Fibroblast of upper back skin (primary cell): ENCODE results near the gene UPF3B.
A peak's percentile ranks its signal among the peaks of the same experiment; 100 is the strongest.
"Not testable (repeated sequence)": the region's sequence is repeated elsewhere in the genome, so short reads cannot be mapped to it uniquely, and the experiment has no call there.

Experiments
- DNase-seq: peaks from one replicate; pipeline ENCODE4 v3.0.0-alpha.2; 2013

UPF3B gene

DNA sequence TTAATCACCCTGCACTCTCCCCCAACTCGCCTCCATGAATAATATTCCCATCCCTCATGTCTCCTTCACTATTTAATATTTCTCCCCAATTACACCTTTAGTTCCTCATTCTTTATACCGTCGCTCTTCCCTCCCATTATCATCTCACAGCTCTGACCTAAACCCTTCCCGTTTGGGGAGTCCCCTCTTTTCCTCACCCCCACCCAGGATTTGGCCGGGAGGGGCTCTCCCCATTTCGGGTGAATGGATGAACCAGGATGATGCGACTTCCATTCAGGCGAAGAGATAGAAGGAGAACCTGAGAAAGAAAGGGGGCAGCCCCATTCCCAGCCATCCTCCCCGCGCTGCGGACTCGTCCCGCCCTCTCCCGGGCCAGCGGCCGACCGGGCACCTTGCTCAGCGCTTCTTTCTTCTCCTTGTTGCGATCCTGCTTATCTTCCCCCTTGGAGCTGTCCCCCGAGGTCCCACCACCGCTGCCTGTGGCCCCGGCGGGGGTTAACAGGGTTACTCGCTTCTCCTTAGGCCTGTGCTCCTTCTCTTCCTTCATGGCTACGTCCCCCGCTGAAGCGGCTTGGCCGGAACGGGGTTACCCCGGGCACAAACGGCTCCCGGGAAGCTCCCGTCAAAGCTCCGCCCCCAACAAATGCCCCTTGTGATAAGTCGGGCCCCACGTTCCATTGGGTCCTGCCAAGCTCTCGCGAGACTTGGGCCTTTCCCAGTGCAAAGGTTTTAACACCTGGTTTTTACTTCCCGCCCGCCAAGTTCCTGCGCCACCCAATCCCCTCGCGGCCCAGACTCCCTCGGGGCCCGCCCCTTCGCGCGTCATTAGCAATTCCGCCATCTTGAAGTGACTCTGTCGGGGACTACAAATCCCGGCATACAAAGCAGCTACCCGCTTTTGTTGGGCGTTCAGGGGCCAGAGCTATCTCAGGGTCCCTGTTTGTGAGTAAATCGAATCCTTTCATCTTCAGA, at the start of gene UPF3B:
Gene UPF3B (minus strand): TSS at position 582 of the 972 bp plus-strand sequence. CDS start 35 bp downstream, at position 547.
- DNase-seq = peak; percentile 99

DNA sequence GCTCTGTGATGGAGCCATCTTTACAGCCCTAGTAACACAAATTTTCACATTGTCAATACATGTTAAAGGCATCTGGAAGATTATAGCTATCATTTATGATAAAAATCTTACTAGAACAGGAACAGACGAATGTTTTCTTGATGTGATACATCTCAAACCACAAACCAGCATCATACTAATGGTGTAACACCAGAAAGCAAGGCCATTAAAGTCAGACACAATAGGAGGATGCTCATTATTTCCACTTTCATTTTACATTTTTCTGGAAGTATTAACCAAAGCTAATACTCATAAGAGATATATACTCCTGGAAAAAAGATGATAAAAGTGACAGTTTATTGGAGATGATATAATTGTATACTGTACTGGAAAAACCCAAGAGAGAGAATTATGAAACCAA, 48.2 kb upstream of the UPF3B start:
- no peak for DNase-seq

DNA sequence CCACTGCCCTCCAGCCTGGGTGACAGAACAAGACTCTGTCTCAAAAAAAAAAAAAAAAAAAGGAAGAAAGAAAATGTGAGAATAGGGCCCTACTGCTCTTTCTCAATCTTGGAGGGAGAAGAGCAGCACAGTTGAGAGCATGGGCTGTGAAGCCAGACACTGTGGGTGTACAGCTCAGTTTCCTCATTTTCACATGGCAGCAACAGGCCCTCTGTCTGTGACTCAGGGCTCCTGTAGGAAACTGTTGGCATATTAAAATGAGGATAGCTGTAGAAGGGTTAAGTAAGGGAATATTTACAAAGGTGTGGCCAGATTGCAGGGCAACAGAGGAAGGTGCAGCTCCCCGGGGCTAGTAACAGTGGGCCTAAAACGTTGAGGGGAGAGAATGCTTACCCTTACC, 46.4 kb upstream of the UPF3B start:
- DNase-seq = no peak

- DNase-seq = no peak
These were observed 43.1 kb upstream of the UPF3B start, which contains the start of gene AKAP14 for GRCh38 chrX:119895843-119896326. TSS of gene AKAP14 (plus strand) at chrX:119895893. CDS start at chrX:119903224, 7,331 bp downstream.

DNA sequence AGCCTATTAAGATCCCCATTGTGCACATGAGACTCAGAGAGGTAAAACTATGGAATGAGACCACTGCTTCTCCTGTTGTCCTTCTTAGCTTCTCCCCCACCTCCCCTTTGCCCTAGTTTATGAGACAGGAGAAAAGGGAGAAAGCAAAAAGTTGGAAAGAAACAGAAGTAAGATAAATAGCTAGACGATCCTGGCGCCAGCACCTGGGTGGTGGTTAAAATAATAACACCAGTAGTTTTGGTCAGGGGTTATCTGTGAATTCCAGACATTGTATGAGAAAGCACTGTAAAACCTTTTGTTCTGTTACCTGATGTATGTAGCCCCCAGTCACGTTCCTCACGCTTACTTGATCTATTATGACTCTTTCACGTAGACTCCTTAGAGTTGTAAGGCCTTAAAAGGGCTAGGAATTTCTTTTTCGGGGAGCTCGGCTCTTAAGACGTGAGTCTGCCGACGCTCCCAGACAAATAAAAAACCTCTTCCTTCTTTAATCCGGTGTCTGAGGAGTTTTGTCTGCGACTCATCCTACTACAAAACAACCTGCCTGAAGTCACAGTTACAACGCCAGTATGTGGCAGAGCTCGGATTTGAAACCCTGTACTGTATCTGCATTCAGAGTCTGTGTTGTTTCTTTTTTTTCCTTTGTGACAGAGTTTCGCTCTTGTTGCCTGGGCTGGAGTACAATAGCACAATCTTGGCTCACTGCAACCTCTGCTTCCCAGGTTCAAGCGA, 39.4 kb upstream of the UPF3B start:
- not testable (repeated sequence) for DNase-seq

GRCh38 chrX:119890626-119891025, 37.9 kb upstream of the UPF3B start:
- not testable (repeated sequence) for DNase-seq

DNA sequence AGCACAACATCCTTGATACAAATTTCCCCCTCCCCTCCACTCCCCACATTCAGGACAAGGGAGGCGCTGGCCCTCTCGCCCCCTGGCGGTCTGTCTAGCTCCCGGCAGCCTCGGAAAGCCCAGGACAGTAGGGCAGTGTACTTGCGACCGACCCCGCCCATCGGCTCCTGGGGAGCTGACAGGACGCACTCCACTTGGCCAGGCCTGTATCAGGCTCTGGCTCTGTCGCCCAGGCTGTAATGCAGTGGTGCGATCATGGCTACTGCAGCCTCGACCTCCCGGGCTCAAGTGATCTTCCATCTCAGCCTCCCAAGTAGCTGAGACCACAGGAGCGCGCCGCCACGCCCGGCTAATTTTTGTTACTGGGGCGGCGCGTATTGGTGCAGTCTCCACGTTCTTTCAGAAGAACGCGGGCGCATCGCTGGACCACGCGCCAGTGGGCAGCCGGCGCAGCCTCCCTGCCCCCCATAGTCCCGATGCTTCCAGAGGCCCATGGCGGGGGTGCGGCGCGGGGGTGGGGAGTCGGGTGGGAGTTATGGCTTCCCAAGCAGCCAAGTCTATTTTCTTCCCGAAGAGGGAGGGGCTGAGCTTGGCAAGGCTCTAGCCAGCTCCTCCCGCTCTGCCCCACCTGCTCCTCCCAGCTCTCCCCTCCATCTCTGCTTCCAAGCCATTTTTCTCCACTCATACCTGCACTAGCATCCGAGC, 35.1 kb upstream of the UPF3B start:
- DNase-seq = peak; percentile 41

- DNase-seq = peak; percentile 24
These were observed 33.0 kb upstream of the UPF3B start for GRCh38 chrX:119885554-119886428.

DNA sequence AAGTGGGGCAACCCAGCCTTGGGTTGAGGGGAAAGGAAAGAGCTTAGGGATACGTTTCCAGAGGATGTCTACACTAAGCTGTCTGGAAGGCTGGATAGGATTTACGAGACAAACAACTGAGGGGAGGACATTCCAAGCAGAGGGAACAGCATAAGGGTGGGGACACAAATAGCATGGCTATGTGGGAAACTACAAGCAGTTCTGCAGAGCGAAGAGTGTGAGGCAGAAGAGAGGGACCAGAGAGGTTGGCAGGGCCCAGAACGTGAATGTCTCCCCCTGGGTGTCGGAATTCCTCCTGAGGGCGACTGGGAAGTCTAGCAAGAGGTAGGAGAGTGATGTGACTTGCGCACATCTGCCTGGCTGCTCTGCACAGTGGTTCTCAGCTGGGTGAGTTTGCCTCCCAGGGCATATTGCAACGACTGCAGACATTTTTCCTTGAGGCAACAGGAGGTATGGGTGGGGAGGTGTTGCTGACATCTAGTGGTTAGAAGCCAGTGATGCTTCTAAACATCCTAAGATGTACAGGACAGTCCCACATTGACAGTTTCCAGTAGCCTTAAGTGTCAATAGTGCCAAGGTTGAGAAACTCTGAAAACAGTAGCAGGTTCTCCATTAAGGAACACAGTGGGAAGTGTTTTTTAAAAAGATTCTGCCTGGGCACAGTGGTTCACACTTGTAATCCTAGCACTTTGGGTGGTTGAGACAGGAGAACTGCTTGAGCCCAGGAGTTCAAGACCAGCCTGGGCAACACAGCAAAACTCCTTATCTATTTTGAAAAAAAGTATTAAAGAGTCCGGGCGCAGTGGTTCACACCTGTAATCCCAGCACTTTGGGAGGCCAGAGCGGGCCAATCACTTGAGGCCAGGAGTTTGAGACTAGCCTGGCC, 28.0 kb upstream of the UPF3B start:
- DNase-seq = peak; percentile 48

DNA sequence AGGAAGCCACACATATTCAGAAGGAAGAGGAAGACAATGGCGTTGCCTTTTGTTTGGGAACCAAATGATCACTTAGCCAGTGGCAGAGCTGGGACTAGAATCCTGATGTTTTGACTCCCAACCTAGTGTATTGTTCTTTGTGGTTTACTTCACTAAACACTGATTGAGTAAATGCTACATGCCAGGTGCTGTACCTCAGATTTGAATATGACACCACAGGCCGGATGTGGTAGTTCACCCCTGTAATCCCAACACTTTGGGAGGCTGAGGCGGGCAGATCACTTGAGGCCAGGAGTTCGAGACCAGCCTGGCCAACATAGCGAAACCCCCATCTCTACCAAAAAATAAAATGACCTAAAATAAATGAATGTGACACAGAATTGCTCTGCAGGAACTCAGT, 27.3 kb upstream of the UPF3B start:
- DNase-seq = no peak

DNA sequence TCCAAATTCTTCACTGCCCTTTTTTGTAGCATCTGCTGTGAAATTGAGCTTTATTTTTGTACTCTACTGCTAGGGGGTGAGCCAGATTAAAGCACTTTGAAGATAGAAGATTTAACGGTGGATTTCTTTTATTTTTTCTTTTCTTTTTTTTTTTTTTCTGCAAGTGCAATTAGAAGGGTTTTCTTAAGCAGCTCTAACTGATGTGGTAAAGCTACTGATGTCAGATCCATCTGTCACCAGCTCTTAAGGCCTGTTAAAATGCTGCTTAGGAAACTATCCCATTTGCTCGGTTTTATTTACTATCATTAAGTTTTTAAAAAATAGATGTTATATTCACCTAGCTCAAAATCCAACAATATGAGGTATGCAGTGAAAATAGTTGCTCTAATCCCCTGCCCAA, 26.0 kb upstream of the UPF3B start:
- no peak for DNase-seq

- DNase-seq = peak; percentile 75
These were observed 19.0 kb upstream of the UPF3B start, which contains the start of the genes NDUFA1 and RNF113A for GRCh38 chrX:119871599-119872395. TSS of gene NDUFA1 (plus strand) at chrX:119871832. CDS start at chrX:119871912, 80 bp downstream. TSS of gene RNF113A (minus strand) at chrX:119871733. CDS start at chrX:119871613, 120 bp downstream.

DNA sequence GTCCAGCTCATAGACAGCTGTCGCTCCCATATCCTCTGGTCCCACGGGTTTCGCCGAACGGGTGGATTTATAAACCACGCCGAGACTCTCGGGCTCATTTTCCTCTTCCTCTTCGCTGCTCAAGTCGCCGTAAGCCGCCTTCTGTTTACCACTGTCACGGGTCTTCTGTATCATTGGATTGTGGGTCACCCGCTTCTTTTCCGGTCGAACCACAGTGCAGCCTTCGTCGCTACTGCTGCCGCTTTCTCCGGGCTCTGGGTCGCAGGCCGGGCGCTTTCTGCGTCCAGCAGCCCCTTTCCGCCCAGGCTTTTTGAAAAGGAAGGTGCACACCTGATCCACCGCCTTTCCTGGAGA, 18.5 kb upstream of the UPF3B start:
- DNase-seq = no peak

- peak; percentile 14 for DNase-seq
These were observed 17.9 kb upstream of the UPF3B start for GRCh38 chrX:119870626-119871131.

DNA sequence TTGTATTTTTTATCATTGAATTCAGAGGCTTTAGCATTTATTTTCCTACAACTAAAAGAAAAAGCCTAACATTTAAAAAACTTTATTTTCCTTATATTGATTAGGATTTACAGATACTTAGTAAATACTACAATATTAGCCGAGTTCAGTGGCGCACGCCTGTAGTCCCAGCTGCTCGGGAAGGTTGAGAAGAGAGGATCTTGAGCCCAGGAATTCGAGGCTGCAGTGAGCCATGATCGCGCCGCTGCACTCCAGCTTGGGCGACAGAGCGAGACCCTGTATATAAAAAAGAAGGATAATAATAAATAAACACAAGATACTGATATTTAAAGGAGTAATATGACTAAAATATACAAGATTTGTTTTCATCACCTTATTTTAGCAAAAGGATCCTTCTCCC, 681 bp upstream of the UPF3B start:
- DNase-seq = no peak

DNA sequence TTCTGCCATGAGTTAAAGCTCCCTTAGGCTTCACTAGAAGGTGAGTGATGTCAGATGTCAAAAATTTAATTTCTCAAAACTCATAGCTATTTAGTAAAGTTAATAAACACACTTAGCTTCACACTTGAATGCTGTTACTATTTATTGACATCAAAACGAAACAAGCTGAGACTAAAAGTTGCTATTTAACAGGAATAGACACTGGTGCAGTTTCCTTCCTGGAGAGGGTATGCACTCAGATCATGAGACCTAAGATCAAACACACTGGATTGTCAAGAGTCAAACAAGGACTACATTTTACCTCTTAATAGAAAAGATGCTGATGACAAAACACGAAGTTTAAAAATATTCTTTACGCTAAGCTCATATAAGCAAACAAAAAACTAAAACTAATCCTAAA, 18.9 kb downstream of the UPF3B start:
- DNase-seq = no peak

DNA sequence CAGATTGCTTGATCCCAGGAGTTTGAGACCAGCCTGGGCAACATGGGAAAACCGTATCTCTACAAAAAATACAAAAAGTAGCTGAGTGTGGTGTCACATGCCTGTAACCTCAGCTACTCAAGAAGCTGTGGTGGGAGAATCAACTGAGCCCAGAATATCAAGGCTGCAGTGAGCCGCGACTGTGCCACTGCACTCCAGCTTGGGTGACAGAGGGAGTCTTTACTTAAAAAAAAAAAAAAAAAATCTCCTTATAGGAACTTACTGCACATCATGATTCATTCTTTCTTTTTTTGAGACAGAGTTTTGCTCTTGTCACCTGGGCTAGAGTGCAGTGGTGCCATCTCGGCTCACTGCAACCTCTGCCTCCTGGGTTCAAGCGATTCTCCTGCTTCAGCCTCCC, 24.3 kb downstream of the UPF3B start:
- DNase-seq = no peak

GRCh38 chrX:119826399-119826959, 26.3 kb downstream of the UPF3B start:
- peak; percentile 2 for DNase-seq

DNA sequence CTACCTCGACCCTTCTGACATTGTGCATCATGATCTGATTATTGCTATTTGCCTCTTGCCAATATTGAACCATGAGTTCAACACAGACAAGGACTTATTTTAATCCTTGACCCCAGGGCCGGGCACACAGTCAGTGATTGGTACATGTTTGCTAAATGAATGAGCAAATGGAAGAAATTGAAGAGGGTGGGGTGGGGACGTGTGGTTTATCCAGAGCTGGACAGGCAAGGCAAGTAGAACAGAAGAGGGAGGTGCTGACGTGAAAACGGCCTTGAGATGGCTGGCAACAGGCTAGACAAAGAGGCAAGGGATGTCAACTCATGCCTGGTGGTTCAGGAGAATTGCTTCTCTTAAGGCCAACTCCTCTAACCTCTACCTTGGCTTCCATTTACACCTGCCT, 28.5 kb downstream of the UPF3B start:
- not testable (repeated sequence) for DNase-seq
